GM19240 (cell line): Measurements from ENCODE around the gene CACTIN.

Experiments
- DNase-seq: peaks from one replicate; pipeline ENCODE4 v3.0.0; 2011; ENCODE audit warnings: low spot score; ENCODE audit not compliant: insufficient read length

Gene CACTIN

GRCh38 chr19:3610745-3611717 lies 15.6 kb downstream of the CACTIN start:
- DNase-seq, result no peak

DNA sequence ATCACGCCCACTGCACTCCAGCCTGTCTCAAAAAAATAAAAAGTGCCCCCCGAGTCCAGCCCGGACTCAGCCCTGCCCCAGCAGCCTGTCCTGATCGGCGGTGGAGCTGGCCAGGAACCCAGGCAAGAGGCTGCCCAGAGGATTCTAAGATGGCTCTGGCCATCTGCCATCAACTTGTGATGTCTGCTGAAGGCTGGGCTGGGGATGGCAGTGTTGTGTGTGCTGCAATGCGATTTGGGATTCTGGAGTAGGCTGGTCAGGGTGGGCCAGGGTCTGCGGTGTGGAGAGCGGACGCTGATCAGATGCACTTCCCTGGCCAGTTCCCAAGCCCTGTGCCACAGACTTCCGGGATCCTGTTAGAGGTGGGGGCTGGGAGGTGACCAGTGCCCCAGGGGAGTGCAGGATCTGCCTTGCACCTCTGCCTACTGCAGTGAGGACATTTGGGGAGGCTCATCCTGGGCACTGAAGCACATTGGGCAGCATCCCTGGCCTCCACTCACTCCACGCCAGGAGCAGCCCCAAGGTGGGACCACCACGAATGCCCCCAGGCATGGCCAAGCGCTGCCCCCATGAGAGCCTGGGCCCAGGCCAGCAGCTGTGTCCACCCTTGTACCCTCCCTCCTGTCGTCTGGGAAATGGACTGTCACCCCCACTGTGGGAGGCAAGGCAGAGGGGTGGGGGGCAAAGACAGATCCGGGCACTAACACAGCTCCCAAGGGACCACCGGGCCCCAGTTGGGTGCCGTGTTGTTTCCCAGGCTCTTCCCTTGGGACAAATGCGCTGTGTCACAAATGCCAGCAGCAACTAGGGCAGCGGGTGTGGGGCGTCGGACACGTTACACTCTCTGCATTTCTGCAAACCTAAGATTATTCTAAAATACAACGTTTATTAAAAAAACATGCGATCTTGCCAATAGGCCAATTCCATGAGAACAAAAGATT lies 16.5 kb downstream of the CACTIN start:
- no peak for DNase-seq

GRCh38 chr19:3608750-3609322 lies 17.8 kb downstream of the CACTIN start:
- DNase-seq, result no peak

GRCh38 chr19:3608079-3608641 lies 18.4 kb downstream of the CACTIN start:
- no peak for DNase-seq

- no peak for DNase-seq
Observed at GRCh38 chr19:3607303-3608078, 19.1 kb downstream of the CACTIN start.

DNA sequence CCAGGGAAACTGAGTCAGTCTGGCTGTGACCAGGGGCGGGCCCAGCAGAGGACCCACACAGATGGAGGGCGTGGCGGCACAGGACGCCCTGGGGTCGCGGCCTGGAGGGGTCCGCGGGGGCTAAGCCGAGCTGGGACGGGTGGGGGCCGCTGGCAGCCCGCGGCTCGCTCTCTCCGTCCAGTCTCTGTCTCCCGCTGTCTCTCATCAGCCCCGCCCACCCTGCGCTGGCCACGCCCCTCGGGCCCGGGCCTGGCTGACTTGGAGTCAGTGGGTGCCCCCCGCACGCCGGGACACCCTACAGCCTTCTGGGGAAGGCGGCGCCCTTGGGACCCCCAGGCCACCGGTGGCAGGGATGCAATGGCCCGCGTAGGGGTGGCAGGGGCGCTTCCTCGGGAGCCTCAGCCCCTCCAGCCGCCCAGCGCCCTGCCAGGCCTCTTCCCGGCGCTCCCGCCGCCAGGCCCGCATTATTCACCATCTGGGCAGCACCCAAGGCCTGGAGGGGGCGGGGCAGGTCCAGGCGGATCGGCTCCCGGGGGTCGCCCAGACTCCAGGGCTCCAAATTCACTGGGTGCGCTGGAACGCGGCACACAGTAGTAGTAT lies 19.8 kb downstream of the CACTIN start, which contains the start of gene TBXA2R:
Gene TBXA2R (minus strand): TSS at position 186 of the 600 bp plus-strand sequence. CDS start 6,241 bp downstream, outside the sequence.
- DNase-seq, result peak; percentile 71

- no peak for DNase-seq
Observed at GRCh38 chr19:3606174-3606689, 20.4 kb downstream of the CACTIN start.

- no peak for DNase-seq
Observed at GRCh38 chr19:3605770-3606169, 20.8 kb downstream of the CACTIN start.

GRCh38 chr19:3605361-3605760 lies 21.2 kb downstream of the CACTIN start:
- no peak for DNase-seq

DNA sequence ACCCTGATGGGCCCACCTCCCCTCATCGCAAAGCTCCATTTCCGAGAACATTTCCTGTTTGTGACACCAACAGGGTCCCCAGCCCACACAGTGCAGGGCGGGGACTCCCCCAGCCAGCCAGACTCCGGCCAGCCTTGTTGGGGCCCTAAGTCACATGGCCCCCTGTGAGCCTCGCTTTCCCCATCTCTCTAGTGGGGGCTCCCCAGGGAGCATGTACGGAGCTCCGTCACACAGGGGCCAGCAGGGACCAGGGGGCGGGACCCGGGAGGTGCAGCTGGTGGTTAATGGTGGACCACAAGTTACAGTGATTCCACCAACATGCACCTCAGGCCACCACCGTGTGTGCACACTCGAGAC lies 21.6 kb downstream of the CACTIN start:
- DNase-seq, result no peak

GRCh38 chr19:3604227-3604986 lies 22.2 kb downstream of the CACTIN start:
- no peak for DNase-seq

DNA sequence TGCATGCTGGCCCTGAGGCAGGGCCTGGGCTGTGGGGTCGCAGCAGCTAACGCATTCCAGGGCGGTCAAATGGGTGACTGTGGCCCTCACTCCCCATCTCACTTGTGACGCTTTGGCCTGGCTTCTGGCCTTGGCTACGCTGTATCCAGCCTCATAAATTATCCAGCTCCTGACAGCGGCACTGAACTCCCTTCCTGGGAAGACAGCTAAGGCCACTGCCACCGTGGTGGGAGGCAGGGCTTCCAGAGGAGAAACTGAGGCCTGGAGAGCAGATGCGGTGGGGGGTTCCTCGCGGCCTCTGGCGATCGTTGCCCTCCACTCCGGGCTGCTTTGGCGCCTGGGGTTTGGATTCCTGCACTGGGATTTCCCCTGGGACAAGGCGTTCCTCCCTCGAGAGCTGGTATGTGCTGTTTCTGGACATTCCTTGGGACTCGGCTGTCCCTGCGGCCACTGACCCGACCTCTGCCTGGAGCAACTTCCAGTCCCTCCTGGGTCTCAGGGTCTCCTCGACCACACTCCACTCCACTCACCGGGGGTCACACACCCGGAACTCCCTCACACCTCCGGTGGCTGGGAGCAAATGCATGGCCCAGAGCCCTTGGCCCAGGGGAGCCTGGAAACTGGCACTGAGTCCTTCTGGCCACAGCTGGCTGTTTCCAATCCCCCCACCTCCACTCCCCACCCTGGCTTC lies 23.3 kb downstream of the CACTIN start:
- no peak for DNase-seq

- no peak for DNase-seq
Observed at GRCh38 chr19:3601021-3601420, 25.6 kb downstream of the CACTIN start.

DNA sequence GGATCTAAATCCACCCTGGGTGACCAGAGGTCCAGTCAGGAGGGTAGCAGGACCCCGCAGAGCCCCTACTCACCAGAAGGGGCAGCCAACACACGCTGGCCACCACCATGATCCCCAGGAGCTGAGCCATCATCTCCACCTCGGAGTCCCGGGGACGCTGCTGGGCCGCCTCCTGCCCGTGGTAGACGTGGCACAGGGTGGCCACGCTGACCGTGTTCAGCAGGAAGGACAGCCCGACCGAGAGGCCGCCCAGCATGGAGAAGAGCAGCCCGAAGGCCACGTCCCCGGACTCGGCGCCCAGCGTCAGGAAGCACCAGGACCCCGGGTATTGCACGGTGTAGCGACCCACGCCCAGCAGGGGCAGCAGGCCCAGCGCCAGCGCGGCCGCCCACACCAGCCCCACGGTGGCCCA lies 26.8 kb downstream of the CACTIN start:
- DNase-seq, result no peak

DNA sequence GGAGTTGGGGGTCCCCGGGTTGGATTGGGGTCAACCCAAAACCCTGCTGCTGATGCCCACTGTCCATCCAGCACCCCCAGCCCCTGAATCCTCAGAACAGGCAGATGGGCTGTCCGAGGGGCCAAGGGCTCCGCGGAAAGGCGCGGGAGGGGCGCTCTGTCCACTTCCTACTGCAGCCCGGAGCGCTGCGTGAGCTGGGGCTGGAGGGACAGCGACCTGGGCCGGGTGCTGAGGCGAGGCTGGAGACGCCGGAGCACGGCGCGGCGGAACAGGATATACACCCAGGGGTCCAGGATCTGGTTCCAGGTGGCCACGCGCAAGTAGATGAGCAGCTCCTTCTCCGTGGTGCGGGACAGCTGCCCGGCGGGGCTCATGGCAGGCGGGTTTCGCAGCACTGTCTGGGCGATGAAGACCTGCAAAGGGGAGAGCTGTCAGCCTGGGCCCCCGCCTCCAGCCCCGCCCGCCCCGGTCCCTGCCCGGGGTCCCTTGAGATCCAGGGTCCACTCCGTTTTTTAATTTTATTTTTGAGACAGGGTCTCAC lies 31.0 kb downstream of the CACTIN start:
- DNase-seq, result no peak

GRCh38 chr19:3593156-3593555 lies 33.4 kb downstream of the CACTIN start:
- no peak for DNase-seq

DNA sequence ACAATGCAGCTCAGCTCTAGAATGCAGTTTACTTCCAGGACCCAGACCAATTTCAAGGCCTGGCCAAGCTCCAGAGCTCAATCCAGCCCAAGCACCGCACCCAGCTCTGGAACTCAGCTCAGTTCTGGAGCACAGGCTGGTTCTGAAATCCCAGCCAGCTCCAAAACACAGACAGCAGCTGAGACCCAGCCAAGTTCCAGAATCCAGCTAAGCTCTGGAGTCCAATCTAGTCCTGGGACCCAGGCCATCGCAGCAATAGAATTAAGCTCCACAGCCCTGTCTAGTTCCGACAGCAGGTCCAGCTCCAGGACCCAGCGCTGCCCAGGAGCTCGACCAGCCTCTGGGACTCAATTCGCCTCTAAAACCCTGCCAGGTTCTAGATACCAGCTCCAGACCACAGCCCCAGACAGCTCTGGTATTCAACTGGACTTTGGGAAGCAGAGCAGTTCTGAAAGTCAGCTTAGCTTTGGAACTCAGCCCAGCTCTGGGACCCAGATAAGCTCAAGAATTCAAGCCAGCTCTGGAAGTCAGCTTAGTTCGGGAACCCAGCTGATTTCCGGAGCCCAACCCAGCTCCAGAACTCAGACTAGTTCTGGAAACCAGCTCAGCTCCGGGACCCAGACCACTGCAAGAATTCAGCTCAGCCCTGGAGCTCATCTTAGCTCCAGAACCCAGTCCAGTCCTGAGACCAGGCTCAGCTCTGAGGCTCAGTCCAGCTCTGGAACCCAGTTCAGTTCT lies 34.5 kb downstream of the CACTIN start:
- no peak for DNase-seq
